Measurements from ENCODE around the gene FHOD3. TPM values are rescaled to one million over a fixed set of nuclear protein-coding genes. Genes with fewer than 3 reads are reported as not detected.

FHOD3 gene
- total RNA-seq, 4 donors from 2014 or later: 15.6 to 25.9 (median 21.6) TPM

DNA sequence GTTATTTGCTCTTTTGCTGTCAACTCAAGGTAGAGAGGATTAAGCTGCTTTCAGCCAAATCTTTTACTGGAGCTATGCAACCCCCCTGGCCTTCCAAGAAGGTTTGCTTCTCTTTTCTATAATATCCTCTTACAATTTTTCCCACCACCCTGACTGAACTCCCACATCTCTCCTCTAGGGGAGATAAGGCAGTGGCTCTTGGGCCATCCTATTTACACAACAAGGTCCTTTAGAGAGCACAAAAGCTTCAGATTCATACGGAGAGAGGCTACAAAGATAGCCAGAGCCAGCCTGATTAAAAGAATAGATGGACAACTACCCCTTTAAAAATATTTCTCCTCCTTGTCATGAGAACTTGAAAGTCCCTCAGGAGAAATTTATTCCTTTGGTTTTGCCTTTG lies 435.6 kb downstream of the FHOD3 start:
- H3K27me3 ChIP-seq: no peaks in the 10 kb centered on the region
- H3K9me3 ChIP-seq: peaks cover 0 to 3% (median 0%) of the 10 kb centered on the region in 4 donors
- H3K4me3 ChIP-seq: no peak overlapping the region
- peaks cover 0 to 4% (median 0%) of the 10 kb centered on the region in 4 donors for H3K4me1 ChIP-seq
- DNase-seq (ENCODE audit: low spot score in 2 of 2): no peak
- peaks cover 0 to 53% (median 0%) of the 10 kb centered on the region in 3 donors for H3K36me3 ChIP-seq
- 67 to 69% methylated on average over 1 of the region's 1 CpG for WGBS, 2 donors
- TF ChIP-seq EP300 (IDR thresholded peaks at IDR 0.05): no peak
- no peak for TF ChIP-seq CTCF (IDR thresholded peaks at IDR 0.05)
- TF ChIP-seq POLR2A (IDR thresholded peaks at IDR 0.05): no peak
- no peak overlapping the region for H3K27ac ChIP-seq

DNA sequence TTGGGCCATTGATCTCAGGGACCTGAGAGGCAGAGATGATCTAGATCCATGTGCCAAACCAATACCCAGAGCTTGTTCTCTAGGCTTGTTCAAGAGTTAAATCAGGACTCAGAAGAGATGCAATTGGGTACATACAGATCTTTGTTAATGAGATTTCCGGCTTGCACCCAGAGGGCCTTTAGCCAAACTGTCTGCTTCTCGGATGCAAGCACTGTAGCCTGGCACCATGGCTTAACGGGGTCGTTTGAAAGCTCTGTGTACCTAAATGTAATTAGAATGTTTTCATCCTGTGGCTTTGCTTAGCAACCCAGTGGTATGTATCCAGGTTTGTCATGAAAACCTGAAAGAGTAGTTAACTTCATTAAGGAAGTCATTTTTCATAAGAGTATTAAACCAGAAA lies 437.1 kb downstream of the FHOD3 start:
- WGBS, 2 donors: 78 to 83% methylated on average over 4 of the region's 4 CpGs
- H3K36me3 ChIP-seq: peaks cover 0 to 53% (median 0%) of the 10 kb centered on the region in 3 donors
- H3K27ac ChIP-seq: no peak overlapping the region
- no peak overlapping the region for H3K4me3 ChIP-seq
- no peak for DNase-seq (ENCODE audit: low spot score in 2 of 2)
- no peak for TF ChIP-seq EP300 (IDR thresholded peaks at IDR 0.05)
- TF ChIP-seq CTCF (IDR thresholded peaks at IDR 0.05): no peak
- TF ChIP-seq POLR2A (IDR thresholded peaks at IDR 0.05): no peak
- H3K4me1 ChIP-seq: no peaks in the 10 kb centered on the region
- no peaks in the 10 kb centered on the region for H3K27me3 ChIP-seq
- peaks cover 0 to 3% (median 0%) of the 10 kb centered on the region in 4 donors for H3K9me3 ChIP-seq

DNA sequence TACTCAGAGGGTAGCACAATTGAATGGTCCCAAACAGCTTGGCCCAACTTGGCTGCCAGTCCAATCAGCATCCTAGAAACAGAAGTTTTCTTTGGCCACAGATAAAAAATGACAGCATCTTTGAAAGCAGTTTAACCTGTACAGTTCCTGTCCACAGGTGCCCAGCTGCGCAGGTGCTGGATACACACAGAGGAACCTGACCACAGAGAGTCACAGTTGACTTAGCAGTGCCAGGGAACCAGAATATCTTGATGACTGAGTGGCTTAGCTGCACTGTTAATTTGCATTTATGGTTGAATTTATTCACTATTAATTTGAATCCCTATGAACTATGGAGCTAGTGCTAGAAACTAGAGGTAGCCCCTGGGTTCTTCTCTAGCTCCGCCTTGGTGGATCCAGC lies 437.6 kb downstream of the FHOD3 start:
- no peak overlapping the region for H3K27ac ChIP-seq
- TF ChIP-seq CTCF (IDR thresholded peaks at IDR 0.05) (no peak), POLR2A (IDR thresholded peaks at IDR 0.05) (no peak), EP300 (IDR thresholded peaks at IDR 0.05) (no peak)
- no peaks in the 10 kb centered on the region for H3K4me1 ChIP-seq
- H3K36me3 ChIP-seq: peaks cover 0 to 53% (median 0%) of the 10 kb centered on the region in 3 donors
- WGBS, 2 donors: 95 to 97% methylated on average over 2 of the region's 2 CpGs
- peaks cover 0 to 3% (median 0%) of the 10 kb centered on the region in 4 donors for H3K9me3 ChIP-seq
- H3K4me3 ChIP-seq: no peak overlapping the region
- no peaks in the 10 kb centered on the region for H3K27me3 ChIP-seq
- DNase-seq (ENCODE audit: low spot score in 2 of 2): no peak

- no peak overlapping the region for H3K4me3 ChIP-seq
- no peak for DNase-seq (ENCODE audit: low spot score in 2 of 2)
- H3K4me1 ChIP-seq: no peaks in the 10 kb centered on the region
- H3K36me3 ChIP-seq: peaks cover 0 to 60% (median 0%) of the 10 kb centered on the region in 3 donors
- no peak for TF ChIP-seq CTCF (IDR thresholded peaks at IDR 0.05)
- no peak for TF ChIP-seq POLR2A (IDR thresholded peaks at IDR 0.05)
- no peak for TF ChIP-seq EP300 (IDR thresholded peaks at IDR 0.05)
- no peak overlapping the region for H3K27ac ChIP-seq
- H3K27me3 ChIP-seq: no peaks in the 10 kb centered on the region
- WGBS, 2 donors: 92 to 98% methylated on average over 5 to 6 of the region's 6 CpGs
- H3K9me3 ChIP-seq: peaks cover 0 to 3% (median 0%) of the 10 kb centered on the region in 4 donors
Measured at GRCh38 chr18:36736094-36736493, 438.6 kb downstream of the FHOD3 start.

DNA sequence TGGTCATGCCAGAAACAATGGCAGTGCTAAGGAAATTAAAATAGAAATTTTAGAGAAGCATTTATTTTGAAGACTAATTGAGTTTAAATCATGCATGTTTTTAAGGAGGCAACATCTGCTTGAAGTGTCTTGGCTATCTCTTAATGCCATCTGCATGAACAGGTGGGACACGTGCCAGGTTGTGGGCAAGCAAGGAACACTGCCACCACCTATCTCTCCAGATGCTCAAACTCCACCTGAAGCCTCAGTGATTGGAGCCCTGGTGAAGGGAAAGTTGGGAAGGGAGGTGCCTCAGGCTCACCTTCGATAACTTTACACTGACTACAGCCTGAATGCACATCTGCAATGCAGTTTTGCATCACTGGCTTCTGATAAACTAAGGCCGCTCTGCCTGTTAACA lies 439.8 kb downstream of the FHOD3 start:
- no peaks in the 10 kb centered on the region for H3K4me1 ChIP-seq
- 90 to 94% methylated on average over 3 of the region's 3 CpGs for WGBS, 2 donors
- no peak overlapping the region for H3K27ac ChIP-seq
- TF ChIP-seq POLR2A (IDR thresholded peaks at IDR 0.05) (no peak), EP300 (IDR thresholded peaks at IDR 0.05) (no peak), CTCF (IDR thresholded peaks at IDR 0.05) (no peak)
- no peaks in the 10 kb centered on the region for H3K27me3 ChIP-seq
- DNase-seq (ENCODE audit: low spot score in 2 of 2): no peak
- H3K36me3 ChIP-seq: peaks cover 0 to 67% (median 0%) of the 10 kb centered on the region in 3 donors
- H3K9me3 ChIP-seq: peaks cover 0 to 3% (median 0%) of the 10 kb centered on the region in 4 donors
- H3K4me3 ChIP-seq: no peak overlapping the region
